Suprapubic skin (tissue), 3 donors: ENCODE results near the gene CA7.

Source experiments
- CTCF ChIP-seq, 2 donors: fragments of 200-600 bp in 1 of 2; fragments of 450-650 bp in 1 of 2; sonication (generic) in 1 of 2; IDR thresholded peaks; one replicate each; pipeline ENCODE4 v1.5.1; 2016 to 2019; ENCODE audit warnings: antibody characterized with exemption in 2 of 2, mild to moderate bottlenecking in 1 of 2, moderate library complexity in 1 of 2
- POLR2AphosphoS5 ChIP-seq, 3 donors: sonication (generic); formaldehyde crosslinking; IDR thresholded peaks; one replicate each; pipeline ENCODE4 v1.6.1; 2017; ENCODE audit warnings: antibody characterized with exemption in 3 of 3

DNA sequence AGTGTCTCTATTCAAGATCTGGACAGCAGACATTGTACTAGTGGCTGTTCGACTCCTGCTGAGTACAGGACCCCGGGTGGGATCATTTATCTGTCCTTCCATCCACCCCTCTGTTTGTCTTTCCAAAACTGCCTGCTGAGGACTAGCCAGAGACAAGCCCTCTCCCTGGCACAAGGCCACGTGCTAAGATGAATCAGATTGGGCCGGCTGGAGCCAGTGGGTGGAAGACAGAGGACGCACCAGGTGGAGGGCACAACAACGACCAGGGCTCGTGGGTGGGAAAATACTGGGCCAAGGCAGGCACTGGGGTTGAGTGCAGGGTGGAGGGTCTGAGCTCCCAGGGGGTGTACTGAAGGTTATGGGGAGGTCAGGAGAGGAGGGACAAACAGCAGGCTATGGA, 1.4 kb upstream of the CA7 start:
- TF ChIP-seq POLR2AphosphoS5 (IDR thresholded peaks at IDR 0.05) (no peak), CTCF (IDR thresholded peaks at IDR 0.05) (no peak)
